Neural cell (in vitro differentiated cells): ENCODE data around the gene SLC9C1. TPM values are rescaled to one million over a fixed set of nuclear protein-coding genes. Genes with fewer than 3 reads are reported as not detected.

Experiments used
- H2AFZ ChIP-seq: fragments of 200-600, 300-800 bp; sonication (generic), shearing (Covaris generic); 2 replicates; pipeline ENCODE4 v1.6.0; 2014; ENCODE audit warnings: low read depth, mild to moderate bottlenecking, antibody characterized with exemption, low read length, moderate library complexity
- H3F3A ChIP-seq: fragments of 200-600 bp; shearing (Covaris generic); 2 replicates; pipeline ENCODE4 v1.6.1; 2016; ENCODE audit warnings: mild to moderate bottlenecking, moderate library complexity, mixed read lengths, antibody characterized with exemption, low read length; ENCODE audit not compliant: insufficient read depth, poor library complexity, severe bottlenecking
- H3K27ac ChIP-seq: fragments of 200-600, 300-800 bp; sonication (generic), shearing (Covaris generic); 2 replicates; pipeline ENCODE4 v1.5.1; 2014; ENCODE audit warnings: mild to moderate bottlenecking, low read length, moderate library complexity
- H3K27me3 ChIP-seq: fragments of 300-800, 200-600 bp; sonication (generic), shearing (Covaris generic); 2 replicates; pipeline ENCODE4 v1.6.0; 2014; ENCODE audit warnings: mild to moderate bottlenecking, low read depth, low read length, moderate library complexity; ENCODE audit not compliant: insufficient read depth
- H3K36me3 ChIP-seq: fragments of 300-800, 200-600 bp; sonication (generic), shearing (Covaris generic); 2 replicates; pipeline ENCODE4 v1.5.1; 2014; ENCODE audit warnings: mild to moderate bottlenecking, antibody characterized with exemption, low read length, moderate library complexity; ENCODE audit not compliant: insufficient read depth
- H3K4me2 ChIP-seq: fragments of 300-800, 200-600 bp; sonication (generic), shearing (Covaris generic); 2 replicates; pipeline ENCODE4 v1.6.0; 2014; ENCODE audit warnings: mild to moderate bottlenecking, low read length
- H3K4me3 ChIP-seq: fragments of 300-800, 200-600 bp; sonication (generic), shearing (Covaris generic); 2 replicates; pipeline ENCODE4 v1.5.1; 2014; ENCODE audit warnings: mild to moderate bottlenecking, low read length, moderate library complexity
- H3K79me2 ChIP-seq: fragments of 200-600 bp; shearing (Covaris generic); replicated peaks from 2 replicates; pipeline ENCODE4 v1.6.0; 2014; ENCODE audit warnings: mild to moderate bottlenecking, low read length, moderate library complexity; ENCODE audit not compliant: insufficient read depth
- H3K9ac ChIP-seq: fragments of 300-800, 200-600 bp; sonication (generic), shearing (Covaris generic); 2 replicates; pipeline ENCODE4 v1.6.1; 2016; ENCODE audit warnings: mild to moderate bottlenecking, low read length, mixed read lengths
- H3K9me2 ChIP-seq: fragments of 200-600 bp; shearing (Covaris generic); 2 replicates; pipeline ENCODE4 v1.6.1; 2016; ENCODE audit warnings: mild to moderate bottlenecking, low read length, mixed read lengths; ENCODE audit not compliant: insufficient read depth
- H3K9me3 ChIP-seq: fragments of 200-600, 300-800 bp; sonication (generic), shearing (Covaris generic); 2 replicates; pipeline ENCODE4 v1.6.1; 2016; ENCODE audit warnings: mild to moderate bottlenecking, mixed run types, low read length, moderate library complexity, mixed read lengths
- H4K20me1 ChIP-seq: fragments of 200-600 bp; shearing (Covaris generic); 2 replicates; pipeline ENCODE4 v1.6.1; 2016; ENCODE audit warnings: mild to moderate bottlenecking, mixed run types; ENCODE audit not compliant: insufficient read depth
- EP300 ChIP-seq: fragments of 450-650 bp; conservative IDR thresholded peaks from 2 replicates; pipeline ENCODE4 v1.6.1; 2014; ENCODE audit warnings: antibody characterized with exemption, mild to moderate bottlenecking, moderate library complexity; ENCODE audit not compliant: poor library complexity, severe bottlenecking
- EZH2 ChIP-seq: fragments of 200-600, 300-800 bp; shearing (Covaris generic), sonication (generic); IDR thresholded peaks from 2 replicates; pipeline ENCODE4 v1.6.1; 2014; ENCODE audit warnings: antibody characterized with exemption, low read length, borderline replicate concordance, mild to moderate bottlenecking; ENCODE audit not compliant: insufficient read depth, poor library complexity, severe bottlenecking
- MXI1 ChIP-seq: fragments of 450-650 bp; conservative IDR thresholded peaks from 2 replicates; pipeline ENCODE4 v1.6.1; 2014; ENCODE audit warnings: antibody characterized with exemption, mild to moderate bottlenecking; ENCODE audit not compliant: poor library complexity, severe bottlenecking
- POLR2AphosphoS5 ChIP-seq: IDR thresholded peaks from 2 replicates; pipeline ENCODE4 v1.6.1; 2012
- RAD21 ChIP-seq: fragments of 450-650 bp; conservative IDR thresholded peaks from 2 replicates; pipeline ENCODE4 v1.6.1; 2014; ENCODE audit warnings: antibody characterized with exemption, mild to moderate bottlenecking, moderate library complexity
- SMC3 ChIP-seq: fragments of 450-650 bp; conservative IDR thresholded peaks from 2 replicates; pipeline ENCODE4 v1.6.1; 2014; ENCODE audit warnings: antibody characterized with exemption, mild to moderate bottlenecking, moderate library complexity; ENCODE audit not compliant: poor library complexity
- TAF1 ChIP-seq: IDR thresholded peaks from 2 replicates; pipeline ENCODE4 v1.6.1; 2012; ENCODE audit warnings: low read depth
- polyA plus RNA-seq: library from polyadenylated mRNA; depleted of rRNA; stranded (reverse); fragments of >200 nt; gene quantifications from 2 replicates; pipeline ENCODE4 v1.2.3, GENCODE V29; 2014
- TF ChIP-seq, protein P1 (sequence below): fragments of 450-650 bp; IDR thresholded peaks from 2 replicates; pipeline ENCODE4 v1.5.1; 2014; ENCODE audit warnings: antibody characterized with exemption, mild to moderate bottlenecking, moderate library complexity; ENCODE audit not compliant: poor library complexity, severe bottlenecking
- TF ChIP-seq, protein P2 (sequence below): IDR thresholded peaks from 2 replicates; pipeline ENCODE4 v1.6.1; 2012; ENCODE audit warnings: borderline replicate concordance

SLC9C1 gene
- polyA plus RNA-seq, 1 donor from 2014 or later: not detected

DNA sequence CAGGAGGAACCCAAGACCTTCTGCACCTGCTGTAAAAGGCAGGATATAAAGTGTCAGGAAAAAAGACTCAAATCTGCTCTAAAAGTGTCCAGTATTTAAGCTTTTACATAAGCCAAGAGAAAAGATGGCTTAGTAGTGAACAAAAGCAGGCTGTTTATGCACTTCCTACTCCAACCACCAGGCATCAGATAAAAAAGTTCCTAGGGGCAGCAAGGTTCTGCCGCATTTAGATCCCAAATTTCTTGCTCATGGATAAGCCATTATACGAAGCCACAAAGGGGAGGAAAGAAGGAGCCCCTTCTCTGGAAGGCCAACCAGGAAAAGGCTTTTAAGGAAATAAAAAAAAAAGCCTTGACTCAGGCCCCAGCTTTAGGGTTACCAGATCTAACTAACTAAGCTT, 10.6 kb upstream of the SLC9C1 start:
- Histone ChIP-seq H4K20me1 (no peaks in the 10 kb centered on the region), H3K79me2 (no peaks in the 10 kb centered on the region), H3K36me3 (no peaks in the 10 kb centered on the region), H3K27me3 (no peaks in the 10 kb centered on the region), H3K27ac (no peak overlapping the region), H3K9ac (peak overlapping the region; percentile 9), H3K9me3 (no peaks in the 10 kb centered on the region), H2AFZ (peak overlapping the region; percentile 51), H3K4me2 (peak overlapping the region; percentile 26), H3K4me3 (peak overlapping the region; percentile 56), H3F3A (no peaks in the 10 kb centered on the region), H3K9me2 (no peaks in the 10 kb centered on the region)
- TF ChIP-seq SMC3: no peak
- TF ChIP-seq, protein P1, sequence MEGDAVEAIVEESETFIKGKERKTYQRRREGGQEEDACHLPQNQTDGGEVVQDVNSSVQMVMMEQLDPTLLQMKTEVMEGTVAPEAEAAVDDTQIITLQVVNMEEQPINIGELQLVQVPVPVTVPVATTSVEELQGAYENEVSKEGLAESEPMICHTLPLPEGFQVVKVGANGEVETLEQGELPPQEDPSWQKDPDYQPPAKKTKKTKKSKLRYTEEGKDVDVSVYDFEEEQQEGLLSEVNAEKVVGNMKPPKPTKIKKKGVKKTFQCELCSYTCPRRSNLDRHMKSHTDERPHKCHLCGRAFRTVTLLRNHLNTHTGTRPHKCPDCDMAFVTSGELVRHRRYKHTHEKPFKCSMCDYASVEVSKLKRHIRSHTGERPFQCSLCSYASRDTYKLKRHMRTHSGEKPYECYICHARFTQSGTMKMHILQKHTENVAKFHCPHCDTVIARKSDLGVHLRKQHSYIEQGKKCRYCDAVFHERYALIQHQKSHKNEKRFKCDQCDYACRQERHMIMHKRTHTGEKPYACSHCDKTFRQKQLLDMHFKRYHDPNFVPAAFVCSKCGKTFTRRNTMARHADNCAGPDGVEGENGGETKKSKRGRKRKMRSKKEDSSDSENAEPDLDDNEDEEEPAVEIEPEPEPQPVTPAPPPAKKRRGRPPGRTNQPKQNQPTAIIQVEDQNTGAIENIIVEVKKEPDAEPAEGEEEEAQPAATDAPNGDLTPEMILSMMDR: peak; percentile 34

DNA sequence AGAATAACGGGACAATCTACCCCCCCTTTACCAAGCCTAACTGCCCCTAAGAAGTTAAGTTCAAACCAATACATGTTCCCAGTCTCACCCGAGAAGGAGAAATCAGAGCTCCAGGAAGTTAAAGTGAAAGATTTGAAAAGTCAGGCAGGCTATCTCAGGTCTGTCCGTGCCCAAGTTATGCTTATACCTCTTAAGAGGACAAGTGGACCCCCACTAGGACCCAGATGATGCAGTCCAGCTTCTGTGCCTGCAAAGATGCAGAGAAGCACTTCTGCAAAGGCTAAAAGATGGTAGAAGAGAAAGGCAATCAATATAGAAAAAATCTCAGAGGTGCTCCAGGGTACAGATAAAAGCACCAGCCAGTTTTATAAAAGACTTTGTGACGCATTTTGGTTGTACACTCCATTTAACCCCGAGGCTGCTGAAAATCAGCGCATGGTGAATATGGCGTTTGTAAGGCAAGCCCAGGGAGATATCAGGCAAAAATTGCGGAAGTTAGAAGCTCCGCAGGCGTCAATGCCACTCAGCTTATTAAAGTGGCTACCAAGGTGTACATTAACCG, 9.8 kb upstream of the SLC9C1 start:
- TF ChIP-seq POLR2AphosphoS5: no peak
- no peak for TF ChIP-seq TAF1
- TF ChIP-seq, protein P2, sequence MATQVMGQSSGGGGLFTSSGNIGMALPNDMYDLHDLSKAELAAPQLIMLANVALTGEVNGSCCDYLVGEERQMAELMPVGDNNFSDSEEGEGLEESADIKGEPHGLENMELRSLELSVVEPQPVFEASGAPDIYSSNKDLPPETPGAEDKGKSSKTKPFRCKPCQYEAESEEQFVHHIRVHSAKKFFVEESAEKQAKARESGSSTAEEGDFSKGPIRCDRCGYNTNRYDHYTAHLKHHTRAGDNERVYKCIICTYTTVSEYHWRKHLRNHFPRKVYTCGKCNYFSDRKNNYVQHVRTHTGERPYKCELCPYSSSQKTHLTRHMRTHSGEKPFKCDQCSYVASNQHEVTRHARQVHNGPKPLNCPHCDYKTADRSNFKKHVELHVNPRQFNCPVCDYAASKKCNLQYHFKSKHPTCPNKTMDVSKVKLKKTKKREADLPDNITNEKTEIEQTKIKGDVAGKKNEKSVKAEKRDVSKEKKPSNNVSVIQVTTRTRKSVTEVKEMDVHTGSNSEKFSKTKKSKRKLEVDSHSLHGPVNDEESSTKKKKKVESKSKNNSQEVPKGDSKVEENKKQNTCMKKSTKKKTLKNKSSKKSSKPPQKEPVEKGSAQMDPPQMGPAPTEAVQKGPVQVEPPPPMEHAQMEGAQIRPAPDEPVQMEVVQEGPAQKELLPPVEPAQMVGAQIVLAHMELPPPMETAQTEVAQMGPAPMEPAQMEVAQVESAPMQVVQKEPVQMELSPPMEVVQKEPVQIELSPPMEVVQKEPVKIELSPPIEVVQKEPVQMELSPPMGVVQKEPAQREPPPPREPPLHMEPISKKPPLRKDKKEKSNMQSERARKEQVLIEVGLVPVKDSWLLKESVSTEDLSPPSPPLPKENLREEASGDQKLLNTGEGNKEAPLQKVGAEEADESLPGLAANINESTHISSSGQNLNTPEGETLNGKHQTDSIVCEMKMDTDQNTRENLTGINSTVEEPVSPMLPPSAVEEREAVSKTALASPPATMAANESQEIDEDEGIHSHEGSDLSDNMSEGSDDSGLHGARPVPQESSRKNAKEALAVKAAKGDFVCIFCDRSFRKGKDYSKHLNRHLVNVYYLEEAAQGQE: no peak
- TF ChIP-seq EZH2: no peak
- TF ChIP-seq RAD21: no peak
- no peak for TF ChIP-seq SMC3
- TF ChIP-seq, protein P1: no peak
- TF ChIP-seq EP300: no peak
- TF ChIP-seq MXI1: no peak
- peak overlapping the region; percentile 17 for H3K27ac ChIP-seq
- H3K79me2 ChIP-seq: no peaks in the 10 kb centered on the region
- H2AFZ ChIP-seq: peak overlapping the region; percentile 51
- no peaks in the 10 kb centered on the region for H3K36me3 ChIP-seq
- no peaks in the 10 kb centered on the region for H4K20me1 ChIP-seq
- peak overlapping the region; percentile 9 for H3K9ac ChIP-seq
- H3K4me3 ChIP-seq: peak overlapping the region; percentile 56
- H3K4me2 ChIP-seq: peak overlapping the region; percentile 26
- H3K9me2 ChIP-seq: no peaks in the 10 kb centered on the region
- no peaks in the 10 kb centered on the region for H3K27me3 ChIP-seq
- H3F3A ChIP-seq: no peaks in the 10 kb centered on the region
- H3K9me3 ChIP-seq: no peaks in the 10 kb centered on the region
